Nephron (organoid): ENCODE data around the gene SYNJ2BP.

Experiments used
- H3K27ac Mint-ChIP-seq, 3 experiments: 2 replicates each; pipeline ENCODE4 v1.8.0; 2020; ENCODE audit warnings: mixed read lengths in 3 of 3, mild to moderate bottlenecking in 2 of 3, moderate library complexity in 1 of 3
- H3K27me3 Mint-ChIP-seq: 2 replicates; pipeline ENCODE4 v1.8.0; 2021; ENCODE audit warnings: low read depth, mild to moderate bottlenecking, moderate library complexity, mixed read lengths
- H3K36me3 Mint-ChIP-seq: 2 replicates; pipeline ENCODE4 v1.8.0; 2020; ENCODE audit warnings: low read depth, mixed read lengths
- H3K4me1 Mint-ChIP-seq: 2 replicates; pipeline ENCODE4 v1.8.0; 2020; ENCODE audit warnings: mixed read lengths
- H3K4me3 Mint-ChIP-seq, 3 experiments: 2 replicates each; pipeline ENCODE4 v1.8.0; 2020; ENCODE audit warnings: mild to moderate bottlenecking in 3 of 3, mixed read lengths in 3 of 3, moderate library complexity in 2 of 3
- H3K9me3 Mint-ChIP-seq: 2 replicates; pipeline ENCODE4 v1.8.0; 2020; ENCODE audit warnings: mixed read lengths
- CTCF ChIP-seq, 3 experiments: fragments of 200-600 bp; sonication (generic); IDR thresholded peaks; one replicate each; pipeline ENCODE4 v1.5.0; 2021; ENCODE audit warnings: antibody characterized with exemption in 3 of 3; ENCODE audit not compliant: unreplicated experiment in 3 of 3

Gene SYNJ2BP

DNA sequence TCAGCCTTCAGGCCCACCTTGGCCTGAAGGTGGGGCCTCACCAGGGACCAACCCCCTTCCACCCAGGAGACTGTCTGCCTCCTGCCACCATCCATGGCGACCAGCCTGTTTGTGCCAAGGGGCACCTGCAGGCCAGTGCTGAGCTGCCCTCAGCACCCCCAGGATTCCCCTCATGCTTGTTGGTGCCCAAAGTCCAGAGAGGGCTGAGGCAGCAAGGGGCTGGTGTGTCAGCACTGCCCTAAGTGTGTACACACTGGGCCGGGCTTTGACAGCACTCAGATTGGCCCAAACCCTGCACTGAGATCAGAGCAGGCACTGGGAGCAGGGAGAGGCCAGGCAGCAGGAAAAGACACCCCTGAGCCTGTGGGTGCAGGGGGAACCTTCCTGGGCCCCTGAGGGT lies 18.6 kb downstream of the SYNJ2BP start:
- Mint-ChIP-seq H3K4me3 (no peak overlapping the region), H3K4me1 (peaks cover 4% of the 10 kb centered on the region), H3K27ac (no peak overlapping the region), H3K36me3 (peaks cover 4% of the 10 kb centered on the region), H3K27me3 (no peaks in the 10 kb centered on the region), H3K9me3 (no peaks in the 10 kb centered on the region)
- no peak for TF ChIP-seq CTCF (IDR thresholded peaks at IDR 0.05; ENCODE audit: unreplicated experiment in 3 of 3)

GRCh38 chr14:70397746-70398145 lies 19.1 kb downstream of the SYNJ2BP start:
- Mint-ChIP-seq H3K27me3 (no peaks in the 10 kb centered on the region), H3K4me1 (no peaks in the 10 kb centered on the region), H3K4me3 (no peak overlapping the region), H3K36me3 (peaks cover 8% of the 10 kb centered on the region), H3K27ac (no peak overlapping the region), H3K9me3 (no peaks in the 10 kb centered on the region)
- TF ChIP-seq CTCF (IDR thresholded peaks at IDR 0.05; ENCODE audit: unreplicated experiment in 3 of 3), result no peak

DNA sequence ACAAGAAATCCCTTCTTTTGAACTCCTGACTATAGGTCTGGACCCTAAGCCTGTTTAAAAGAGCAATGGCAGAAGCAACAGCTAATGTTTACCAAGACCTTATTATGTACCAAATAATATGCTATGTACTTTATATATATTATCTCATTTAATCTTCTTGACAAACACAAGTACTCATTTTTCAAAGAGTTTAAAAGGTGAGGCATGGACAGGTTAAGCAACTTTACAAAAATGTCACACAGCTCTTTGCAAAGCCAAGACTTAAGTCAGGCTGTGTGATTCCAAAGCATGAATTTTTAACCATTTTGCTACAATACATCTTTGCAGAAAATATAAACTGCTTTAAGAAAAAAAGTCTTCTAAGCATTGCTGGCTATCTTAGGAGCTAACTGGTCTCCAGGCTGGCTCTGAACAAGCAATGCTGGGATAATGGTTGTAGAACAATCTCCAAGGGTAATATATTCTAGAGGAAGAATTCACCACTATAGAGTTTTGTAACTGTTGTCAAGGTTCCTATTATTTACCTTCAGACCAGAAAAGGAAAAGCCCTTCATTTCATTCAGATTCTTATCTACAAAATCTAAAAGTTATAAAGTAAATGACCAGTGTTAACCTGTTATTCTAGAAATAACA lies 22.1 kb downstream of the SYNJ2BP start:
- Mint-ChIP-seq H3K27ac (no peak overlapping the region), H3K36me3 (peaks cover 13% of the 10 kb centered on the region), H3K9me3 (no peaks in the 10 kb centered on the region), H3K27me3 (no peaks in the 10 kb centered on the region), H3K4me3 (no peak overlapping the region), H3K4me1 (peaks cover 10% of the 10 kb centered on the region)
- no peak for TF ChIP-seq CTCF (IDR thresholded peaks at IDR 0.05; ENCODE audit: unreplicated experiment in 3 of 3)

GRCh38 chr14:70392676-70393075 lies 24.2 kb downstream of the SYNJ2BP start:
- Mint-ChIP-seq H3K36me3 (peaks cover 22% of the 10 kb centered on the region), H3K27ac (no peak overlapping the region), H3K4me3 (no peak overlapping the region), H3K4me1 (peaks cover 10% of the 10 kb centered on the region), H3K9me3 (no peaks in the 10 kb centered on the region), H3K27me3 (no peaks in the 10 kb centered on the region)
- TF ChIP-seq CTCF (IDR thresholded peaks at IDR 0.05; ENCODE audit: unreplicated experiment in 3 of 3), result no peak

- Mint-ChIP-seq H3K36me3 (peaks cover 27% of the 10 kb centered on the region), H3K4me3 (no peak overlapping the region), H3K27ac (peak overlapping the region; percentile 50 to 77 (median 73)), H3K4me1 (peaks cover 10% of the 10 kb centered on the region), H3K9me3 (no peaks in the 10 kb centered on the region), H3K27me3 (no peaks in the 10 kb centered on the region)
- no peak for TF ChIP-seq CTCF (IDR thresholded peaks at IDR 0.05; ENCODE audit: unreplicated experiment in 3 of 3)
These were observed 25.1 kb downstream of the SYNJ2BP start for GRCh38 chr14:70391493-70392391.
